ENCODE data around the gene TIMM23.
"Not testable (repeated sequence)": the region's sequence is repeated elsewhere in the genome, so short reads cannot be mapped to it uniquely, and the experiment has no call there.

TIMM23 gene

DNA sequence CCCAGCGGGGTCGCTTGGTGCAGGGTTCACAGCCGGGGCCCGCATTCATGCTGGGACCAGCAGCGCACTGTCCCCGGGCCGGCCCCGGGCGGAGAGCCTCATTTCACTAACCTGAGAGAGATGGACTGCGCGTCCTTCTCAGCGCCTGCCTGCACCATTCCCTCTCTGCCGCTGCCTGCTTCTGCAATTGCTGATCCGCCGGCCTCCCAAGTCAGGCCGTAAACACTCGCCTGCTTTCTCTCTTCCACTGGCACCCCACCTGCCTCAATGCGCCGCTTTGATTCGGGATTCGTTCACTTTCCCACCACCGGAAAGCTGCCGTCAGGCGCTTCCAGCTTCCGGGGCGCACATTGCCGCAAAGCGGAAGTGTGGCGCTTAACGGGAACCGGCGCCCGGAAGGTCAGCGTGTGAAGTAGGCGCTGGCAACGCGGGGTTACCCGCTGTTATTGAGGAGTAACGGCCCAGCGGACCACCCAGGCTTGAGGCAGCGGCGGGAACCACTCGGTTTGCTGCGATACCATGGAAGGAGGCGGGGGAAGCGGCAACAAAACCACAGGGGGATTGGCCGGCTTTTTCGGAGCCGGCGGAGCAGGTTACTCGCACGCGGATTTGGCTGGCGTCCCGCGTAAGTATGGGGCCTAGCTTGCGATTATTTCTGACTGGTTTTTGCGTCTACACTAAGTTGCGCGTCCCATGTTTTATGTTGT lies at the start of gene TIMM23:
Gene TIMM23 (plus strand): TSS at position 384 of the 707 bp plus-strand sequence. CDS start 136 bp downstream, at position 520.
- not testable (repeated sequence) for DNase-seq (ENCODE audit: low spot score)

DNA sequence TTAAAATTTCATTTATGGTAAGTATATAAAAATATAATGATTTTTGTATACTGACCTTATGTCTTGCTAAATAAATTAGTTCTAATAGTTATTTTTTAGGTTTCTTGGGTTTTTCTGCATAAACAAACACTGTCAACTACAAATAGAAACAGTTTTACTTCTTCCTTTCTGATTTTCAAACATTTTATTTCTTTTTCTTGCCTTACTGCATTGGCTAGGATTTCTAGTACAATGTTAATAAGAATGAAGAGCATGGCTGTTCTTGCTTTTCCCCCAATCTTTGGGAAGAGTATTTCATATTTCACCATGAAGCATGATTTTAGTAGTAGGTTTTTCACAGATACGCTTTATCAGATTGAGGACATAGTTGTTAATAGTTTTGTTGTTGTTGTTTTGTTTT lies 45.5 kb upstream of the TIMM23 start:
- DNase-seq (ENCODE audit: low spot score), result not testable (repeated sequence)

GRCh38 chr10:45931305-45931704 lies 41.0 kb upstream of the TIMM23 start:
- not testable (repeated sequence) for DNase-seq (ENCODE audit: low spot score)

DNA sequence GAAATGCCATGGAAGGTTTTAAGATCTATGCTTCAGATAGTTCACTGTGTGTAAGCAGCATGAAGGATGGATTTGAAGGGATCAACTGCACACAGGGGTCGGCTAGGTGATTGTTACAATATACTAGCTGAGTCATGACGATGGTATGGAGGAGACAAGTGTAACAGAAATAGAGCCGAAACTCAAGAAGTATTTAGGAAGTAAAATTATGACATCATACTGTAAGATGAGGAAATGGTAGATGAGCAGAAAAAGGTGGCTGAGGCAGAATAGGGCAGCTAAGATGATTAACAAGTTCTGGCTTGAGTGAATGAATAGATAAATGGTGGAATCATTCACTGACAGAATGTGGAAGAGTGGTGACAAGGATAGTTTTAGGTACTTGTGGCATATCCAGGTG lies 37.5 kb upstream of the TIMM23 start:
- not testable (repeated sequence) for DNase-seq (ENCODE audit: low spot score)

GRCh38 chr10:45939176-45939697 lies 33.1 kb upstream of the TIMM23 start:
- DNase-seq (ENCODE audit: low spot score), result not testable (repeated sequence)

DNA sequence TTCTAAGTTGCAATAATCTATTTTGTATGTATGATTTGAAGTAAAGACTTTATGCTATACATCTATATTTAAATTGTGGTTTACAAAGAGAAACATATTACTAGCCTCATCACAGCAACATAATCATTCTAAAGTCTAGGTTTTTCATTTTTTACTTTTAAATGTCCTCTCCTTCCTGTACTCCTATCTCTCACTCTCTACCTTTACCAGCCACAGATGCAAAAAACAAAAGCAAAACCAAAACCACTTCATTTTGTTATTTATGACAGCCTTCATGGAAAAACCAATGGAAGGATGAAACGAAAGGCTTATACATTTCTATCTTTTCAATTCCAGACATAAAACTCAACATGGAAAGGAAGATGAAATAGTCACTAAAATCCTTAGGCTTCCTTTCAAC lies 31.1 kb upstream of the TIMM23 start:
- DNase-seq (ENCODE audit: low spot score), result not testable (repeated sequence)

- DNase-seq (ENCODE audit: low spot score), result not testable (repeated sequence)
These were observed 26.8 kb upstream of the TIMM23 start for GRCh38 chr10:45945476-45945875.

DNA sequence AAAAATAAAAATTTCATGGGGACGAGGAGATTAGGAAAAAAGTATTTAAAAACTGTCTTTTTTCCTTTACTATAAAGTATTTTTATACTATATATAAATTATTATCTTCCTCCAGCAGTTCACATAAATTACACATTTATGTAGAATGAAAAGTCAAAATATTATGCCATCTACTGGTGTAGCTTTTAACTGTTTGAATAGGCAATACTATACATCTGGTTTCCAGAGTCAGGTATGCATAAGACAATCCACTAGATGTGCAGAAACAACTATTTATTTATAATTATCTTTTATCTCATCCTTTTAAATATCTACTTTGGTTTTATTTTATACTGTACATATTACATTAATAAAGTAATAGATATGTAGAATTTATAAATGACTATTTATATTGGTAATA lies 24.9 kb upstream of the TIMM23 start:
- DNase-seq (ENCODE audit: low spot score), result not testable (repeated sequence)

DNA sequence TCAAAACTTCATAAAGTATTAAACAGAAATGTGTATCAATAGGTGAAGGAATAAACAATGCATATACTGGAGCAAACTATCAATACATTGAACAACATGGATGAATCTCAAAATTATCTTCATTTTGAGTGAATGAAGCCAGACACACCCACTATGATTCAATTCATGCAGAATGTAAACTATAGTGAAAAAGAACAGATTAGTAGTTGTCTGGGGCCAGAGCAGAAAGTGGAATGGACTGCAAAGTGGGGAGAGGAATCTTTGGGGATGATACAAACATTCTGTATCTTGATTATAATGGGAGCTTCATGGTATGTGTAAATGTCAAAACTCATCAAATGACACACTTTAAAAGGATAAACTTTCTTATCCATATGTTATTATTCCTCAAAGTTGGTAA lies 23.5 kb upstream of the TIMM23 start:
- DNase-seq (ENCODE audit: low spot score), result not testable (repeated sequence)

- not testable (repeated sequence) for DNase-seq (ENCODE audit: low spot score)
These were observed 17.9 kb upstream of the TIMM23 start for GRCh38 chr10:45954367-45954766.

DNA sequence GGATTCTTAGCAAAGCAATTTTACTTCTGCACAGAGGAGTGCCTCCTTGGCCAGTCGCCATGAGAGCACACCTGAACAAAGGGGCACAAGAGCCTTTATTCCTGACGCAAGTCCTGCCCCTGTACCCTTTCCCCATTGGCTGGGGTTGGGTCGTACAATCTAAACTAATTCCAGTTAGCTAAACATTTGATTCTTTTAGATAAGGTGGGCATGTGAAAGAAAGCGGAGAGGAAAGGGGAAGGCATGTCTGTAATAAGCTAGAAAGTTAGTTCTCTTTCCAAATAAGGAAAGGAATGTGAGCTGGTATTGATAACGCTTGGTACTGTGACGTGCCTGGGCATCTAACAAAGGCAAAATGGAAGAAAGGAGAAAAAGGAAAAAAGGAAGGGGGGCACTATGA lies 15.7 kb upstream of the TIMM23 start:
- DNase-seq (ENCODE audit: low spot score), result not testable (repeated sequence)

DNA sequence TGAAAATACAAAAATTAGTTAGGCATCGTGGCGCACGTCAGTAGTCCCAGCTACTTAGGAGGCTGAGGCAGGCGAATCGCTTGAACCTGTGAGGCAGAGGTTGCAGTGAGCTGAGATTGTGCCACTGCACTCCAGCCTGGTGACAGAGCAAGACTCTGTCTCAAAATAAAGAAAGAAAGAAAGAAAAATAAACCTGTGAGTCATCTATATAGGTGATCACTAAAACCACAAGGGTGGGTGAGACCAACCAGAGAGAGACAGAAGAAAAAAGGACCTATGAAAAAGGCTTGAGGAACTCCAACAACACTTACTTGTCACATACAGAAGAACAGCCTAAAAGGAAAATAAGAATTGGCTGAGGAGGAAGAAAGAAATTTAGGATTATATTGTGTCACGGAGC lies 14.4 kb upstream of the TIMM23 start:
- not testable (repeated sequence) for DNase-seq (ENCODE audit: low spot score)

- not testable (repeated sequence) for DNase-seq (ENCODE audit: low spot score)
These were observed 9.4 kb upstream of the TIMM23 start for GRCh38 chr10:45962686-45963452.

- DNase-seq (ENCODE audit: low spot score), result not testable (repeated sequence)
These were observed 1.3 kb upstream of the TIMM23 start for GRCh38 chr10:45971019-45971418.

GRCh38 chr10:45971742-45972105 lies 565 bp upstream of the TIMM23 start:
- DNase-seq (ENCODE audit: low spot score), result not testable (repeated sequence)

GRCh38 chr10:45972813-45973169 lies 502 bp downstream of the TIMM23 start:
- not testable (repeated sequence) for DNase-seq (ENCODE audit: low spot score)

DNA sequence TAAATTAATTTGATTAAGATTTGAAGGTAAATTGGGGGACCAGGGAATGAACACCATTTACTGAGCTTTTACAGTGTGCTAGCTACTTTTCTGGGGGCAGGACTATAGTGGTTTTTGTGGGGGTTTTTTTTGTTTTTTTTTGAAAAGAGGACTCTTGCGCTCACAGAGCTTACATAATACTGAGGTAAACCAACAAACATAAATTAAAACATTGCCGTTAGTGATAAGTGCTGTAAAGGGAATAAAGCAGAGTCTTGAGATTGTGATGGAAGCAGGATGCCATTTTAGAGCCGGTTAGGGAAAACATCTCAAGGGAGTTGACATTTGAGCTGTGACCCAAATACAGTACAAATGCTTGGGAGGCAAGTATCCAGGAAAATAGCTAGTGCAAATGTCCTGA lies 1.8 kb downstream of the TIMM23 start:
- DNase-seq (ENCODE audit: low spot score), result not testable (repeated sequence)

DNA sequence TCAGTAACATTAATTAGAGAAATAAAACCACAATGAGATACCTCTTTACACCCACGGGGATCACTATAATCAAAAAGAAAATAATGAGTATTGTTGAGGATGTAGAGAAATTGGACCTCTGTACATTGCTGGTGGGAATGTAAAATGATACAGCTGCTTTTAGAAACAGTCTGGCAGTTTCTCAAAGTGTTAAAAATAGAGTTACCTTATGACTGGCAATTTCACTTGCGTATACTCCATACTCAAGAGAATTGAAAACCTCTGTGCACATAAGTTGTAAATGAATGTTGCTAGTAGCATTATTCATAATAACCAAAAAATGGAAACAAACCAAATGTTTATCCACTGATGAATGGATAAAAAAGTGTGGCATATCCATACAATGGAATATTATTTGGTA lies 6.3 kb downstream of the TIMM23 start:
- not testable (repeated sequence) for DNase-seq (ENCODE audit: low spot score)

DNA sequence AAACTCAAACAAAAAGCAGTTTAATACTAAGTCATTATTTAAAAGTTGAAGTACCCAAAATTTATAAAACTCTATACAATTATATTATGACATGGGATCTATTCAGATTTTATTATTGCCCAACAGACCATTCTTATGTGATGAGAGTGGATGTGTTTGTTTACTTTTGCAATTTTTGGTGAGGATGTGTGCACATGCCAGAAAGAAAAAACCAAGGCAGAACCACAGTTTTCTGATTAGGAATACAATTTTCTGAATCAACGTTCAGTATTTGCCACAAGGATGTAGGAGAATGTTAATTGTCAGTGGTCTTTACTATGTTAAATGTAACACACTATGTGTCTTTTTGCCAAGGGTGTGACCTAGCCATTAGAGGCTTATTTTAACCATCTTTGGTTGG lies 9.1 kb downstream of the TIMM23 start:
- not testable (repeated sequence) for DNase-seq (ENCODE audit: low spot score)

DNA sequence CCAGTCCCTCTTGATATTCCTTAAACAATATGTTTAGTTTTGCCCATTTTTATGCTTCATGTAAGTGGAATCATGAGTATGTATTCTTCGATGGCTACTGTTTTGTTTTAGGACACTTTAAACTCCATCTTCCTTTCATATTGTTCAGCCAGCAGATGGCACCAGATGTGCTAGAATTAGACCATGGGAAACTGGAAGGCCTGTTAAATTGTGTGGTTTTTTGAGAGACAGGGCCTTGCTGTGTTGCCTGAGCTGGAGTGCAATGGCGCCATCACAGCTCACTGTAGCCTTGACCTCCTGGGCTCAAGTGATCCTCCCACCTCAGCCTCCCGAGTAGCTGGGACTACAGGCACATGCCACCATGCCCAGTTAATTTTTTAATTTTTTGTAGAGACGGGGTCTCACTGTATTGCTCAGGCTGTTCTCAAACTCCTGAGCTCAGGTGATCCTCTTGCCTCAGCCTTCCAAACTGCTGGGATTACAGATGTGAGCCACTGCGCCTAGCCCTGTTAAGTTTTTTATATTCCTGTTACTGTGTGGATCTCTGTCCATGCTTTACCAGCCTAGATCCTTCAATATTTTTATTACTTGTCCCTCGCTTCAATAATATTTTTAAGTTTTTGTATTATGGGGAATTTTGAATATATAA lies 11.4 kb downstream of the TIMM23 start:
- DNase-seq (ENCODE audit: low spot score), result not testable (repeated sequence)

GRCh38 chr10:45984473-45984872 lies 12.2 kb downstream of the TIMM23 start:
- not testable (repeated sequence) for DNase-seq (ENCODE audit: low spot score)

DNA sequence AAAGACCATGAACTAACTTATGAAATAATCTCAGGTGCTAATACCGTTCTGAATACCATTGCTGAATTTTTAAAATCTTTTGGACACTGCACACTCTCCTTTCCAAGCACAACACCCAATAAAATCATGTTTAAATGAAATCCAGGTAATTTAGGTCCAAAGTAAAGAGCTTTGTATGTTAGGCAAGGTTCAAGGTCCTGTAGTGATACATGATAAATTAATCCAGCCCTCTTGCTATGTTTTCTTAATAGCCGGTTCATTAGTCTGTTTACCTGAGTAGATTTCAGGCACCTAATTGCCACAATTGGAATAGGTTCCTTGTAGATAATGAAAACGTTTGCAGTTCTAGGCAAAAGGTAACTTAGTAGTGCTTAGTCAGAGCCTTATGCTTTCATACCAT lies 13.3 kb downstream of the TIMM23 start:
- not testable (repeated sequence) for DNase-seq (ENCODE audit: low spot score)

- no peak for DNase-seq (ENCODE audit: low spot score)
These were observed 25.3 kb downstream of the TIMM23 start for GRCh38 chr10:45997557-45997956.

All from HuH-7.5 (cell line).